Measurements from ENCODE around the gene MYL6.

Gene MYL6

DNA sequence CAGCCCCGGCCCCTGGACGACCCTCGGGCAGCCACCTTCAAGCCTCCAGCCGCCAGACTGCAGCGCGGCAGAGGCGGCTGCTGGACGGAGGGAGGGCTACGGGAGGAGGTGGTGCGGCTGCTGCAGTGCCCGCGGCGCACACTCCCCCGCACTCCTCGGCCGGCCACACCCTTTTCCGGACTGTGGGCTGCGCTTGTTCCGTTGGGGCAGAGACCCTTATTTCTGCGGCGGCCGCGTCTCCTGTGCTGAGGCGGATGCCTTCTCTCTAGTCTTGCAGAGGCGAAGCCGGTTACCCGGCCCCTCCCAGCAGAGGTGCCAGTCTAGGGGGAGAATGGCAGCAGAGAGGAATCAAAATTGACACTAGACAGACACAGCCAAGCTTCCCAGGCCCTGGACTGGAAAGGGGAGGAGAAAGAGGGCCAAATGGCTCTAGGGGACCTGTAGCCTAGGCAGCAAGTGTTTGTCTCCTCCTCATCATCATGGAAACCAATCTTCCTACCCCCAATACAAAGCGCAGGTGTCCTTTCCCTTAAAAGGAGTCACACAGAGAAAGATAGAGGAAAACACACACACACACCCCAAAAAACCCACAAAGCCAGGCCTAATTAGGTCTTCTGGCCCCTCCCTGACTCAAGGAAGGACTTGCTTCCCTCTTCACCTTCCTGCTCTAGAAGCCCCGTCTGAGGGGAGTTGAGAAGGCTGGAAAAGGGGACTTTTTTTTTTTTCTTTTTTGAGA, 28.8 kb upstream of the MYL6 start:
- ATAC-seq (ENCODE audit: low read depth) (peak; percentile 43), DNase-seq (ENCODE audit: low spot score) (no peak)
- H3K4me3 ChIP-seq (ENCODE audit: severe bottlenecking): peak overlapping the region; percentile 89
- TF ChIP-seq, protein P1, sequence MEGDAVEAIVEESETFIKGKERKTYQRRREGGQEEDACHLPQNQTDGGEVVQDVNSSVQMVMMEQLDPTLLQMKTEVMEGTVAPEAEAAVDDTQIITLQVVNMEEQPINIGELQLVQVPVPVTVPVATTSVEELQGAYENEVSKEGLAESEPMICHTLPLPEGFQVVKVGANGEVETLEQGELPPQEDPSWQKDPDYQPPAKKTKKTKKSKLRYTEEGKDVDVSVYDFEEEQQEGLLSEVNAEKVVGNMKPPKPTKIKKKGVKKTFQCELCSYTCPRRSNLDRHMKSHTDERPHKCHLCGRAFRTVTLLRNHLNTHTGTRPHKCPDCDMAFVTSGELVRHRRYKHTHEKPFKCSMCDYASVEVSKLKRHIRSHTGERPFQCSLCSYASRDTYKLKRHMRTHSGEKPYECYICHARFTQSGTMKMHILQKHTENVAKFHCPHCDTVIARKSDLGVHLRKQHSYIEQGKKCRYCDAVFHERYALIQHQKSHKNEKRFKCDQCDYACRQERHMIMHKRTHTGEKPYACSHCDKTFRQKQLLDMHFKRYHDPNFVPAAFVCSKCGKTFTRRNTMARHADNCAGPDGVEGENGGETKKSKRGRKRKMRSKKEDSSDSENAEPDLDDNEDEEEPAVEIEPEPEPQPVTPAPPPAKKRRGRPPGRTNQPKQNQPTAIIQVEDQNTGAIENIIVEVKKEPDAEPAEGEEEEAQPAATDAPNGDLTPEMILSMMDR (IDR thresholded peaks at IDR 0.05; ENCODE audit: poor library complexity, severe bottlenecking): no peak
- H3K27me3 ChIP-seq (ENCODE audit: insufficient read depth, poor library complexity, severe bottlenecking): no peaks in the 10 kb centered on the region
- H3K4me1 ChIP-seq (ENCODE audit: insufficient read depth, poor library complexity, severe bottlenecking): peaks cover 18% of the 10 kb centered on the region
- H3K9me3 ChIP-seq (ENCODE audit: severe bottlenecking): no peaks in the 10 kb centered on the region
- H3K27ac ChIP-seq (ENCODE audit: poor library complexity, severe bottlenecking): peak overlapping the region; percentile 70
- peaks cover 45% of the 10 kb centered on the region for H3K36me3 ChIP-seq (ENCODE audit: low read depth)

DNA sequence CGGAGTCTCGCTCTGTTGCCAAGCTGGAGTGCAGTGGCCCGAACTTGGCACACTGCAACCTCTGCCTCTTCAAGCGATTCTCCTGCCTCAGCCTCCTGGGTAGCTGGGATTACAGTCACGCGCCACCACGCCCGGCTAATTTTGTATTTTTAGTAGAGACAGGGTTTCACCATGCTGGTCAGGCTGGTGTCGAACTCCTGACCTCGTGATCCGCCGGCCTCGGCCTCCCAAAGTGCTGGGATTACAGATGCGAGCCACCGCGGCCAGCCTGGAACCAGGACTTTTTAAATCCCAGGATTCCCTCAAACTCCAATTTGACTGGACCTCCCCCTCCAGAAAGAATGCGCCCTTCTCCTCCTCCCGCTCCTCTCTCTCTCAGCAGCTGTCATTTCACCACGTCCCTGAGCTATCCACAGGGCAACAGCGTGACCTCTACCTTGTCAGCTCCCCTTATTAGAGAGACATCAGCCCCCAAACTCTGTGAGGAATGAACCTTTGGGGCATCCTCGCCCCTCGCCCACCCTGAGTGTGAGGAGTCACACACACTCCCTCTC, 28.1 kb upstream of the MYL6 start:
- TF ChIP-seq, protein P1 (IDR thresholded peaks at IDR 0.05; ENCODE audit: poor library complexity, severe bottlenecking): no peak
- Histone ChIP-seq H3K4me3 (ENCODE audit: severe bottlenecking) (no peak overlapping the region), H3K4me1 (ENCODE audit: insufficient read depth, poor library complexity, severe bottlenecking) (peaks cover 18% of the 10 kb centered on the region), H3K36me3 (ENCODE audit: low read depth) (peaks cover 52% of the 10 kb centered on the region), H3K9me3 (ENCODE audit: severe bottlenecking) (no peaks in the 10 kb centered on the region), H3K27ac (ENCODE audit: poor library complexity, severe bottlenecking) (peak overlapping the region; percentile 70), H3K27me3 (ENCODE audit: insufficient read depth, poor library complexity, severe bottlenecking) (no peaks in the 10 kb centered on the region)
- DNase-seq (ENCODE audit: low spot score) (no peak), ATAC-seq (ENCODE audit: low read depth) (no peak)

DNA sequence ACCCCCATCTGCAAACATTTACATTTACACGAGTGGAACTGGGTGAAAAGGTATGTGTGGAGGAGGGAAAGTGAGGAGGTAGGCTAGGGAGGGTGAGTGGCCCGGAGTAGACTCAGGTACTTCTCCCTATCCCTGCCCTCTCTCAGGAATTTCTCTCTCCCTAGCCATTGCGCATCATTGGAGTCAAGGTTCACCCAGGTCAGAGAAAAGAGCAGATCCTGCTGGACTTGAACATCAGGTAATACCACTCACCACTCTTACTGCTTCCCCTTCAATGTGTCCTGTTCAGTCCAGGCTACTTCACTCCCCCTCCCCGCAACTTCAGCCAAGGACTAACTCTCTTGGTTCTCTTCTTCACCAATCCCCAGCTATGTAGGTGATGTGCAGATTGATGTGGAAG, 27.3 kb upstream of the MYL6 start:
- TF ChIP-seq, protein P1 (IDR thresholded peaks at IDR 0.05; ENCODE audit: poor library complexity, severe bottlenecking): no peak
- H3K27me3 ChIP-seq (ENCODE audit: insufficient read depth, poor library complexity, severe bottlenecking): no peaks in the 10 kb centered on the region
- peaks cover 17% of the 10 kb centered on the region for H3K4me1 ChIP-seq (ENCODE audit: insufficient read depth, poor library complexity, severe bottlenecking)
- ATAC-seq (ENCODE audit: low read depth): no peak
- no peak overlapping the region for H3K4me3 ChIP-seq (ENCODE audit: severe bottlenecking)
- H3K9me3 ChIP-seq (ENCODE audit: severe bottlenecking): no peaks in the 10 kb centered on the region
- peaks cover 58% of the 10 kb centered on the region for H3K36me3 ChIP-seq (ENCODE audit: low read depth)
- H3K27ac ChIP-seq (ENCODE audit: poor library complexity, severe bottlenecking): no peak overlapping the region
- no peak for DNase-seq (ENCODE audit: low spot score)

DNA sequence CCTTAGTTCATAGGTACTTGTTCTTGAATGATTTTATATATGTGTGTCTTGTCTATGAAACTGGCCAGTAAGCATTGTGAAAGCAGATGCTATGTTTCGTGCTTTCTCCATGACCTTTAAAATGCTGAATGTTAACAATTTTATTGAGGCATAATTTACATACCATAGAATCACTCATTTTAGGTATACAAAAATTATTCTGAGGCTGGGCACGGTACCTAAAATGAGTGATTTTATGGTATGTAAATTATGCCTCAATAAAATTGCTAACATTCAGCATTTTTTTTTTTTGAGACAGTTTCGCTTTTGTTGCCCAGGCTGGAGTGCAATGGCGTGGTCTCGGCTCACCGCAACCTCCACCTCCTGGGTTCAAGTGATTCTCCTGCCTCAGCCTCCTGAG, 23.3 kb upstream of the MYL6 start:
- Histone ChIP-seq H3K36me3 (ENCODE audit: low read depth) (peaks cover 97% of the 10 kb centered on the region), H3K9me3 (ENCODE audit: severe bottlenecking) (no peaks in the 10 kb centered on the region), H3K4me3 (ENCODE audit: severe bottlenecking) (no peak overlapping the region), H3K27ac (ENCODE audit: poor library complexity, severe bottlenecking) (no peak overlapping the region), H3K27me3 (ENCODE audit: insufficient read depth, poor library complexity, severe bottlenecking) (no peaks in the 10 kb centered on the region), H3K4me1 (ENCODE audit: insufficient read depth, poor library complexity, severe bottlenecking) (no peaks in the 10 kb centered on the region)
- TF ChIP-seq, protein P1 (IDR thresholded peaks at IDR 0.05; ENCODE audit: poor library complexity, severe bottlenecking): no peak
- no peak for ATAC-seq (ENCODE audit: low read depth)
- no peak for DNase-seq (ENCODE audit: low spot score)

All from RWPE2 (cell line).